Fibroblast of lung (primary cell): ENCODE measurements around the gene PDSS2. TPM values are rescaled to one million over a fixed set of nuclear protein-coding genes. Genes with fewer than 3 reads are reported as not detected.
"Not testable (repeated sequence)": the region's sequence is repeated elsewhere in the genome, so short reads cannot be mapped to it uniquely, and the experiment has no call there.

ENCODE experiments used
- DNase-seq, 2 donors: peaks; one replicate each; pipeline versions ENCODE4 v3.0.0 to v3.0.0-alpha.2; 2010; ENCODE audit warnings: low read depth in 2 of 2
- H2AFZ ChIP-seq: 2 replicates; pipeline ENCODE4 v1.5.1; 2012; ENCODE audit warnings: low read length, control low read depth, inconsistent platforms
- H3K27ac ChIP-seq: 2 replicates; pipeline ENCODE4 v1.5.1; 2011; ENCODE audit warnings: low read length, control low read depth; ENCODE audit not compliant: insufficient read depth
- H3K27me3 ChIP-seq: 2 replicates; pipeline ENCODE4 v1.5.1; 2011; ENCODE audit warnings: mild to moderate bottlenecking, low read length; ENCODE audit not compliant: control insufficient read depth, insufficient read depth
- H3K36me3 ChIP-seq: 2 replicates; pipeline ENCODE4 v1.5.1; 2011; ENCODE audit warnings: low read length; ENCODE audit not compliant: control insufficient read depth, insufficient read depth
- H3K4me1 ChIP-seq: 2 replicates; pipeline ENCODE4 v1.5.1; 2011; ENCODE audit warnings: low read length; ENCODE audit not compliant: control insufficient read depth, insufficient read depth; ENCODE audit errors: extremely low read depth
- H3K4me2 ChIP-seq: 2 replicates; pipeline ENCODE4 v1.5.1; 2011; ENCODE audit warnings: low read length, control low read depth; ENCODE audit not compliant: insufficient read depth; ENCODE audit errors: extremely low read depth
- H3K4me3 ChIP-seq, 4 experiments: fragments of 200-600 bp in 1 of 4; sonication (generic) in 1 of 4; replicated peaks in 1 of 4; 2 replicates each; pipeline ENCODE4 v1.5.1; 2011 to 2016; ENCODE audit warnings: low read length in 4 of 4, low read depth in 3 of 4, mild to moderate bottlenecking in 3 of 4, control low read depth in 2 of 4, inconsistent platforms in 1 of 4, mixed read lengths in 1 of 4; ENCODE audit not compliant: insufficient read depth in 1 of 4; ENCODE audit errors: control extremely low read depth in 1 of 4
- H3K79me2 ChIP-seq: 2 replicates; pipeline ENCODE4 v1.5.1; 2012; ENCODE audit warnings: mild to moderate bottlenecking, low read length, inconsistent platforms; ENCODE audit not compliant: control insufficient read depth, insufficient read depth
- H3K9ac ChIP-seq: 2 replicates; pipeline ENCODE4 v1.5.1; 2011; ENCODE audit warnings: mild to moderate bottlenecking, low read length, control low read depth; ENCODE audit not compliant: insufficient read depth
- H3K9me3 ChIP-seq: 2 replicates; pipeline ENCODE4 v1.5.1; 2012; ENCODE audit warnings: low read depth, low read length; ENCODE audit not compliant: control insufficient read depth, insufficient read depth
- H4K20me1 ChIP-seq: 2 replicates; pipeline ENCODE4 v1.5.1; 2011; ENCODE audit warnings: low read length; ENCODE audit not compliant: control insufficient read depth, insufficient read depth; ENCODE audit errors: extremely low read depth
- EZH2 ChIP-seq: IDR thresholded peaks from 2 replicates; pipeline ENCODE4 v1.5.1; 2012; ENCODE audit warnings: low read length, control low read depth, mild to moderate bottlenecking; ENCODE audit errors: missing control alignments
- polyA plus RNA-seq, 2 donors: library from polyadenylated mRNA; depleted of rRNA in 1 of 2; stranded (reverse) in 1 of 2; unstranded in 1 of 2; fragments of >200 nt; gene quantifications; 2 replicates each; pipeline ENCODE4 v1.2.1, GENCODE V29; 2011 to 2012; ENCODE audit warnings: missing spikeins in 1 of 2
- total RNA-seq: library from RNA; depleted of rRNA; stranded (reverse); fragments of >200 nt; gene quantifications from 2 replicates; pipeline ENCODE4 v1.2.1, GENCODE V29; 2014
- TF ChIP-seq, protein P1 (sequence below), 2 donors: IDR thresholded peaks in 1 of 2; conservative IDR thresholded peaks in 1 of 2; 1 replicate in 1 of 2; 2 replicates in 1 of 2; pipeline ENCODE4 v1.5.1; 2011 to 2012; ENCODE audit warnings: low read length in 2 of 2, control low read depth in 1 of 2, inconsistent platforms in 1 of 2, low read depth in 1 of 2, mild to moderate bottlenecking in 1 of 2

PDSS2 gene
- total and polyA plus RNA-seq, 2 donors (not counting 1 experiment from before 2014, with no cell fraction given) = 12.1 to 13.8 TPM

DNA sequence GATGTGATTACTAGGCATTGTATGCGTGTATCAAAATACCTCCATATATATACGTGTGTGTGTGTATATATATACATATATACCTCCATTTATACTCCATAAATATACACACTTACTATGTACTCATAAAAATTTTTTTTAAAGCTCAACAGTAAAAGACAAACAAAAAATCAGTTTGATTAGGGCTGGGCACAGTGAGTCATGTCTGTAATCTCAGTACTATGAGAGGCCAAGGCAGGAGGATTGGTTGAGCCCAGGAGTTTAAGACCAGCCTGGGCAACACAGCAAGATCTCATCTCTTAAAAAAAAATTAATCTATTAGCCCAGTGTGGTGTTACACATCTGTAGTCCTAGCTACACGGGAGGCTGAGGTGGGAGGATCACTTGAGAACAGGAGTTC lies 24.6 kb downstream of the PDSS2 start:
- no peaks in the 10 kb centered on the region for H3K36me3 ChIP-seq
- TF ChIP-seq, protein P1, sequence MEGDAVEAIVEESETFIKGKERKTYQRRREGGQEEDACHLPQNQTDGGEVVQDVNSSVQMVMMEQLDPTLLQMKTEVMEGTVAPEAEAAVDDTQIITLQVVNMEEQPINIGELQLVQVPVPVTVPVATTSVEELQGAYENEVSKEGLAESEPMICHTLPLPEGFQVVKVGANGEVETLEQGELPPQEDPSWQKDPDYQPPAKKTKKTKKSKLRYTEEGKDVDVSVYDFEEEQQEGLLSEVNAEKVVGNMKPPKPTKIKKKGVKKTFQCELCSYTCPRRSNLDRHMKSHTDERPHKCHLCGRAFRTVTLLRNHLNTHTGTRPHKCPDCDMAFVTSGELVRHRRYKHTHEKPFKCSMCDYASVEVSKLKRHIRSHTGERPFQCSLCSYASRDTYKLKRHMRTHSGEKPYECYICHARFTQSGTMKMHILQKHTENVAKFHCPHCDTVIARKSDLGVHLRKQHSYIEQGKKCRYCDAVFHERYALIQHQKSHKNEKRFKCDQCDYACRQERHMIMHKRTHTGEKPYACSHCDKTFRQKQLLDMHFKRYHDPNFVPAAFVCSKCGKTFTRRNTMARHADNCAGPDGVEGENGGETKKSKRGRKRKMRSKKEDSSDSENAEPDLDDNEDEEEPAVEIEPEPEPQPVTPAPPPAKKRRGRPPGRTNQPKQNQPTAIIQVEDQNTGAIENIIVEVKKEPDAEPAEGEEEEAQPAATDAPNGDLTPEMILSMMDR (conservative IDR thresholded peaks at IDR 0.05 in 1 of 2, IDR thresholded peaks at IDR 0.05 in 1 of 2; ENCODE audit: low read depth in 1 of 2, low read length in 2 of 2) = no peak
- no peak for TF ChIP-seq EZH2
- H3K27ac ChIP-seq = no peak overlapping the region
- H3K4me3 ChIP-seq = no peak overlapping the region
- H3K9ac ChIP-seq = no peak overlapping the region
- no peaks in the 10 kb centered on the region for H3K9me3 ChIP-seq
- DNase-seq = no peak
- H2AFZ ChIP-seq = no peak overlapping the region
- peaks cover 3% of the 10 kb centered on the region for H3K79me2 ChIP-seq
- H3K27me3 ChIP-seq = no peaks in the 10 kb centered on the region
- H4K20me1 ChIP-seq = no peaks in the 10 kb centered on the region
- no peak overlapping the region for H3K4me2 ChIP-seq
- peaks cover 2% of the 10 kb centered on the region for H3K4me1 ChIP-seq

DNA sequence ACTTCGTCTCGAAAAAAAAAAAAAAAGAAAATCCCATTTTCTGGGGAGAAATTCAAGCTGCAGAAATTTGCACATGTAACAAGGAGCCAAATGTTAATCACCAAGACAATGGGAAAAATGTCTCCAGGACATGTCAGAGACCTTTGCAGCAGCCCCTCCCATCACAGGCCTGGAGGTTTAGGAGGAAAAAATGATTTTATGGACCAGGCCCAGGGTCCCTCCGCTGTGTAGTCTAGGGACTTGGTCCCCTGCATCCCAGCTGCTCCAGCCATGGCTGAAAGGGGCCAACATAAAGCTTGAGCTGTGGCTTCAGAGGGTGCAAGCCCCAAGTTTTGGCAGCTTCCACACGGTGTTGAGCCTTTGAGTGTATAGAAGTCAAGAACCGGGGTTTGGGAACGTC lies 33.4 kb downstream of the PDSS2 start:
- H2AFZ ChIP-seq, H3K9ac ChIP-seq, H3K4me1 ChIP-seq, H3K4me3 ChIP-seq, H3K4me2 ChIP-seq, H3K27me3 ChIP-seq, H3K79me2 ChIP-seq, DNase-seq, H4K20me1 ChIP-seq, H3K9me3 ChIP-seq, H3K27ac ChIP-seq, H3K36me3 ChIP-seq: not testable (repeated sequence)

DNA sequence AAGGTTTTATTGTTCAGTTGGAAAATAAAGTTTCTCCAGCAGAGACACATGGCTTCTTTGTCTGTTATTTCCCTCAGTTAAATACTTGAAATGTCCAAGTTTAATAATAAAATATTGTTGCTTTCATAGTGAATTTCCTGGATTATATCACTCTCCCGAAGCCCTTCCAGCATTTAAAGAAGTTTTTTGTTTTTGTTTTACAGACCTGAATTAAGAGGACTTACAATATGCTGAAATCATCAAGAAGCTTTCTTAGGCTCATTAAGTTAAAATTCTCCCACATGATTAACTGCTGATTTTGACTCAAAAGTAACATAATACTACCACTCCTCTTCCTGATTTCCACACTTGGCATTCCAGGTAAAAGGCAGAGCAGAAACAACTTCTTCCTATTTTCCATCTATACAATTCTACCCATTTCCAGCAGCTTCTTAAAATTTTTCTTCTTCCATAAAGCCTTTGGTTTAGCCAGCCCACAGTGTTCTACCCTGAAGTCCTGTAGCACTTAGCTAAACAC lies 35.8 kb downstream of the PDSS2 start:
- Histone ChIP-seq H3K79me2 (no peaks in the 10 kb centered on the region), H4K20me1 (no peaks in the 10 kb centered on the region), H3K36me3 (no peaks in the 10 kb centered on the region), H3K27me3 (no peaks in the 10 kb centered on the region), H2AFZ (no peak overlapping the region), H3K4me3 (no peak overlapping the region), H3K4me1 (no peaks in the 10 kb centered on the region), H3K4me2 (no peak overlapping the region), H3K27ac (no peak overlapping the region), H3K9ac (no peak overlapping the region), H3K9me3 (no peaks in the 10 kb centered on the region)
- TF ChIP-seq, protein P1 (conservative IDR thresholded peaks at IDR 0.05 in 1 of 2, IDR thresholded peaks at IDR 0.05 in 1 of 2; ENCODE audit: low read depth in 1 of 2, low read length in 2 of 2) = no peak
- TF ChIP-seq EZH2 = no peak
- DNase-seq = no peak
